GM12878 (cell line): ENCODE measurements around the gene ASNSD1. TPM values are rescaled to one million over a fixed set of nuclear protein-coding genes. Genes with fewer than 3 reads are reported as not detected.

ENCODE experiments used
- ATAC-seq: fragments of 200-7000 bp; cut with Tn5 transposase; 3 replicates; pipeline ENCODE4 v1.9.1; 2020; ENCODE audit warnings: mild to moderate bottlenecking, moderate library complexity
- BruUV-seq: library from RNA; stranded (reverse); fragments of 400-500 nt; replicated peaks from 2 replicates; lab custom pipeline; 2021; lab: Mats Ljungman, UMichigan
- CTCF ChIA-PET: fragments of 300-600 bp; sonication (Branson Sonifier 250); formaldehyde crosslinking; extraction: SDS; loops from one replicate; lab custom pipeline; 2021; ENCODE audit warnings: inconsistent platforms; lab: Yijun Ruan, JAX
- POLR2A ChIA-PET: fragments of 350-600 bp; formaldehyde crosslinking; extraction: SDS; loops from one replicate; lab custom pipeline; 2021; ENCODE audit warnings: inconsistent platforms; lab: Charles Lee
- RAD21 ChIA-PET: fragments of 300-600 bp; sonication (Branson Sonifier 250); formaldehyde crosslinking; loops from one replicate; lab custom pipeline; 2023; ENCODE audit warnings: antibody characterized with exemption; ENCODE audit not compliant: unreplicated experiment; lab: Charles Lee
- SMC1A ChIA-PET: fragments of 300-600 bp; sonication (Branson Sonifier 250); formaldehyde crosslinking; loops from one replicate; lab custom pipeline; 2023; ENCODE audit not compliant: unreplicated experiment, uncharacterized antibody; lab: Charles Lee
- DNase-seq: peaks from one replicate; pipeline ENCODE4 v3.0.0-alpha.2; 2011; ENCODE audit warnings: low read depth, low spot score
- FAIRE-seq: peaks from 3 replicates; lab custom pipeline; 2011; peaks lifted over from hg19 to GRCh38; lab: Jason Lieb, UNC
- H2AFZ ChIP-seq: 2 replicates; pipeline ENCODE4 v1.6.0; 2011; ENCODE audit warnings: low read depth, low read length, control low read depth; ENCODE audit not compliant: control insufficient read depth
- H3K27ac ChIP-seq: 2 replicates; pipeline ENCODE4 v1.5.1; 2011; ENCODE audit warnings: control low read depth; ENCODE audit not compliant: control insufficient read depth, insufficient read depth
- H3K27me3 ChIP-seq, 2 experiments: replicated peaks in 1 of 2; 2 replicates each; pipeline versions ENCODE4 v1.6.0 to v1.6.1; 2011; ENCODE audit warnings: low read length in 1 of 2; ENCODE audit not compliant: control insufficient read depth in 2 of 2, insufficient read depth in 2 of 2
- H3K36me3 ChIP-seq, 2 experiments: 2 replicates each; pipeline ENCODE4 v1.5.1; 2011; ENCODE audit warnings: low read length in 1 of 2; ENCODE audit not compliant: control insufficient read depth in 2 of 2, insufficient read depth in 2 of 2
- H3K4me1 ChIP-seq: 2 replicates; pipeline ENCODE4 v1.6.1; 2011; ENCODE audit warnings: mild to moderate bottlenecking, low read length, moderate library complexity, mixed read lengths; ENCODE audit not compliant: control insufficient read depth, insufficient read depth
- H3K4me2 ChIP-seq: 2 replicates; pipeline ENCODE4 v1.6.0; 2011; ENCODE audit warnings: control low read depth; ENCODE audit not compliant: control insufficient read depth, insufficient read depth
- H3K4me3 ChIP-seq: fragments of 200-600 bp; sonication (generic); 2 replicates; pipeline ENCODE4 v1.5.1; 2016
- H3K79me2 ChIP-seq: 2 replicates; pipeline ENCODE4 v1.6.0; 2011; ENCODE audit warnings: low read length; ENCODE audit not compliant: control insufficient read depth, insufficient read depth
- H3K9ac ChIP-seq: 2 replicates; pipeline ENCODE4 v1.8.0; 2011; ENCODE audit warnings: low read length, control low read depth, mixed read lengths; ENCODE audit not compliant: control insufficient read depth, insufficient read depth
- H3K9me3 ChIP-seq: replicated peaks from 3 replicates; pipeline ENCODE4 v1.5.1; 2011; ENCODE audit warnings: mild to moderate bottlenecking, low read length; ENCODE audit not compliant: control insufficient read depth, insufficient read depth
- H4K20me1 ChIP-seq: 2 replicates; pipeline ENCODE4 v1.6.0; 2011; ENCODE audit not compliant: control insufficient read depth, insufficient read depth
- ATF3 ChIP-seq: IDR thresholded peaks from 2 replicates; pipeline ENCODE4 v1.6.1; 2011; ENCODE audit warnings: low read depth, mild to moderate bottlenecking, low read length, moderate library complexity, borderline replicate concordance; ENCODE audit errors: extremely low read depth
- CBX5 ChIP-seq: sonication (generic); IDR thresholded peaks from 2 replicates; pipeline ENCODE4 v1.6.1; 2016; ENCODE audit warnings: low read depth, moderate library complexity, mild to moderate bottlenecking, inconsistent platforms
- CEBPZ ChIP-seq: fragments of 150-350 bp; IDR thresholded peaks from 2 replicates; pipeline ENCODE4 v1.6.1; 2016; ENCODE audit warnings: low read depth, low read length
- DPF2 ChIP-seq: fragments of 450-650 bp; IDR thresholded peaks from 2 replicates; pipeline ENCODE4 v1.6.1; 2017; ENCODE audit warnings: mild to moderate bottlenecking
- EED ChIP-seq: sonication (generic); IDR thresholded peaks from 2 replicates; pipeline ENCODE4 v1.6.1; 2016; ENCODE audit warnings: antibody characterized with exemption, low read depth
- FOXK2 ChIP-seq: fragments of 450-650 bp; IDR thresholded peaks from 2 replicates; pipeline ENCODE4 v1.6.1; 2017; ENCODE audit warnings: mild to moderate bottlenecking, moderate library complexity
- GATAD2B ChIP-seq: fragments of 450-650 bp; conservative IDR thresholded peaks from 2 replicates; pipeline ENCODE4 v1.6.1; 2017; ENCODE audit warnings: low read depth, mild to moderate bottlenecking, moderate library complexity
- HDAC6 ChIP-seq: fragments of 200-600 bp; sonication (generic); IDR thresholded peaks from one replicate; pipeline ENCODE4 v1.8.0; 2017; ENCODE audit warnings: antibody characterized with exemption; ENCODE audit not compliant: unreplicated experiment
- MAX ChIP-seq: IDR thresholded peaks from 2 replicates; pipeline ENCODE4 v1.6.1; 2012; ENCODE audit warnings: low read depth, low read length, improper control_type of control experiment
- NR2C1 ChIP-seq: fragments of 450-650 bp; IDR thresholded peaks from 2 replicates; pipeline ENCODE4 v1.6.1; 2017; ENCODE audit warnings: antibody characterized with exemption, mild to moderate bottlenecking, moderate library complexity
- SRF ChIP-seq, 2 experiments: IDR thresholded peaks; 2 replicates each; pipeline ENCODE4 v1.6.1; 2011; ENCODE audit warnings: low read depth in 2 of 2, low read length in 2 of 2, mild to moderate bottlenecking in 1 of 2, moderate library complexity in 1 of 2
- TBL1XR1 ChIP-seq: IDR thresholded peaks from 2 replicates; pipeline ENCODE4 v1.6.1; 2012; ENCODE audit warnings: low read depth, low read length, improper control_type of control experiment
- TCF7 ChIP-seq: IDR thresholded peaks from 2 replicates; pipeline ENCODE4 v1.6.1; 2014; ENCODE audit warnings: antibody characterized with exemption, borderline replicate concordance
- WRNIP1 ChIP-seq: IDR thresholded peaks from 2 replicates; pipeline ENCODE4 v1.6.1; 2011; ENCODE audit warnings: low read depth, low read length, improper control_type of control experiment, borderline replicate concordance
- YY1 ChIP-seq: IDR thresholded peaks from 2 replicates; pipeline ENCODE4 v1.6.1; 2011; ENCODE audit warnings: low read depth, mild to moderate bottlenecking, low read length
- ZNF384 ChIP-seq: IDR thresholded peaks from 2 replicates; pipeline ENCODE4 v1.6.1; 2012; ENCODE audit warnings: low read depth, mild to moderate bottlenecking, low read length, improper control_type of control experiment, borderline replicate concordance
- WGBS: methylation state at CpG from one replicate; pipeline ENCODE4 v1.1.6; 2016; ENCODE audit warnings: low lambda C conversion rate; ENCODE audit not compliant: insufficient replicate concordance, insufficient coverage; ENCODE audit errors: missing lambda C conversion rate; 5-methylcytosine and 5-hydroxymethylcytosine counted together
- in situ Hi-C: fragments of 300-500 bp; cut with MboI; formaldehyde crosslinking; loops from 9 replicates; pipeline ENCODE4 v1.14.3; 2018; ENCODE audit warnings: mixed read lengths
- intact Hi-C: fragments of 100-400 bp; cut with micrococcal nuclease; formaldehyde crosslinking; loops from one replicate; pipeline ENCODE4 v1.14.2; 2022; ENCODE audit not compliant: unreplicated experiment
- polyA plus RNA-seq, 11 experiments: library from polyadenylated mRNA; depleted of rRNA in 4 of 11; unstranded in 6 of 11; stranded (reverse) in 5 of 11; fragments of >200 nt; fragmentation: Nextera tagmentation in 4 of 11; fragmentation: Illumina TruSeq in 1 of 11; extraction: Ambion mirVana in 4 of 11; extraction: Trizol in 1 of 11; gene quantifications; 1 replicate in 1 of 11; 2 replicates in 10 of 11; pipeline versions ENCODE4 v1.2.1 to v1.2.3, GENCODE V29; 2011 to 2016; ENCODE audit warnings: inconsistent platforms in 2 of 11, missing spikeins in 2 of 11, low read depth in 1 of 11
- total RNA-seq, 4 experiments: library from RNA; depleted of rRNA in 3 of 4; stranded (reverse); fragments of >200 nt in 3 of 4; fragmentation: Illumina TruSeq in 1 of 4; extraction: Trizol in 1 of 4; gene quantifications; 2 replicates each; pipeline versions ENCODE4 v1.2.1 to v1.2.3, GENCODE V29; 2013 to 2021

The ASNSD1 gene
- total and polyA plus RNA-seq, 10 of the 15 experiments (the other 5 are each of a cell fraction or from before 2014, with no cell fraction given): 39.1 to 89.8 (median 72.1) TPM

- intact Hi-C loops (loop anchor here (5.0 kb wide), 4 partner anchors 120 to 520 kb away; partner anchors contain the start of genes ORMDL1 and PMS1), in situ Hi-C loops (no loop called here)
- TF ChIP-seq FOXK2: no peak
- TF ChIP-seq WRNIP1: no peak
- TF ChIP-seq CEBPZ: no peak
- 0 out of 2 replicates have a peak, but pooled peaks have one; percentile 31 for TF ChIP-seq ZNF384
- peak; percentile 67; the same call in 1 of the 2 replicates for TF ChIP-seq TCF7
- no peak for TF ChIP-seq TBL1XR1
- no peak for TF ChIP-seq ATF3
- no peak for TF ChIP-seq NR2C1
- TF ChIP-seq SRF (IDR thresholded peaks at IDR 0.05; ENCODE audit: low read depth in 2 of 2, low read length in 2 of 2): no peak
- TF ChIP-seq YY1: no peak
- TF ChIP-seq DPF2: no peak
- no peak for TF ChIP-seq EED
- TF ChIP-seq MAX: no peak
- TF ChIP-seq CBX5: no peak
- TF ChIP-seq HDAC6: no peak
- TF ChIP-seq GATAD2B: no peak
- ChIA-PET POLR2A (interaction anchor here (0.6 to 2.4 kb wide), 5 partner anchors 9 to 1586 kb away, joined by 3 to 11 read pairs (median 6); partner anchors contain the start of gene ANKAR), SMC1A (interaction anchor here (0.7 to 6.9 kb wide), 7 partner anchors 12 to 126 kb away, joined by 3 to 71 read pairs (median 7); partner anchors contain the start of gene ANKAR), CTCF (interaction anchor here (1.4 to 9.9 kb wide), 6 partner anchors 11 to 197 kb away, joined by 3 to 163 read pairs (median 84); partner anchors contain the start of genes ANKAR and OSGEPL1), RAD21 (interaction anchor here (0.7 to 2.3 kb wide), 7 partner anchors 11 to 409 kb away, joined by 3 to 14 read pairs (median 4); partner anchors contain the start of genes ORMDL1, OSGEPL1 and PMS1)
- no peak for DNase-seq
- H2AFZ ChIP-seq: no peak overlapping the region
- peak overlapping the region; percentile 93 for H3K27ac ChIP-seq
- 9% methylated on average over 5 of the region's 5 CpGs for WGBS
- peaks cover 34% of the 10 kb centered on the region for H3K79me2 ChIP-seq
- no peaks in the 10 kb centered on the region for H3K27me3 ChIP-seq
- BruUV-seq: no TSS peak
- no peak for FAIRE-seq
- peak overlapping the region; percentile 99 for H3K9ac ChIP-seq
- peak; percentile 35 for ATAC-seq
- peaks cover 0 to 9% of the 10 kb centered on the region in 2 experiments; a peak in 2 of 4 replicates for H3K36me3 ChIP-seq
- no peaks in the 10 kb centered on the region for H3K9me3 ChIP-seq
- peak overlapping the region; percentile 78 for H3K4me2 ChIP-seq
- peak overlapping the region; percentile 82 for H3K4me3 ChIP-seq
- H4K20me1 ChIP-seq: no peaks in the 10 kb centered on the region
- peaks cover 8% of the 10 kb centered on the region; the same call in 1 of the 2 replicates for H3K4me1 ChIP-seq
These were observed 1.5 kb downstream of the ASNSD1 start for GRCh38 chr2:189662669-189663226.
